CD4-positive, alpha-beta memory T cell (primary cell): Measurements from ENCODE around the gene CD69. TPM values are rescaled to one million over a fixed set of nuclear protein-coding genes. Genes with fewer than 3 reads are reported as not detected.
A peak's percentile ranks its signal among the peaks of the same experiment; 100 is the strongest.

Source experiments
- CTCF ChIA-PET: fragments of 350-600 bp; sonication (Branson Sonifier 250); formaldehyde crosslinking; loops from one replicate; lab custom pipeline; 2021; ENCODE audit warnings: inconsistent platforms; ENCODE audit not compliant: partially characterized antibody; lab: Charles Lee
- POLR2A ChIA-PET: fragments of 350-600 bp; sonication (Branson Sonifier 250); formaldehyde crosslinking; loops from one replicate; lab custom pipeline; 2021; ENCODE audit not compliant: partially characterized antibody; lab: Charles Lee
- DNase-seq, 5 donors: peaks; one replicate each; pipeline versions ENCODE4 v3.0.0 to v3.0.0-alpha.2; 2020 to 2022; ENCODE audit warnings: mixed read lengths in 1 of 5
- H3K27ac ChIP-seq: one replicate; pipeline ENCODE4 v1.7.0; 2013; ENCODE audit warnings: low read depth, low read length
- H3K27me3 ChIP-seq: 2 replicates; pipeline ENCODE4 v1.7.0; 2013; ENCODE audit warnings: mild to moderate bottlenecking, low read length, moderate library complexity; ENCODE audit not compliant: insufficient read depth
- H3K36me3 ChIP-seq: 2 replicates; pipeline ENCODE4 v1.7.0; 2013; ENCODE audit warnings: mild to moderate bottlenecking, low read length, moderate library complexity; ENCODE audit not compliant: insufficient read depth
- H3K4me1 ChIP-seq: 2 replicates; pipeline ENCODE4 v1.7.0; 2013; ENCODE audit warnings: mild to moderate bottlenecking, low read length, moderate library complexity; ENCODE audit not compliant: insufficient read depth
- H3K4me3 ChIP-seq, 2 donors: one replicate each; pipeline ENCODE4 v1.7.0; 2013; ENCODE audit warnings: low read length in 2 of 2, mild to moderate bottlenecking in 1 of 2
- H3K9me3 ChIP-seq, 2 donors: one replicate each; pipeline ENCODE4 v1.7.0; 2013; ENCODE audit warnings: low read length in 2 of 2, control low read depth in 1 of 2; ENCODE audit not compliant: control insufficient read depth in 1 of 2
- H3K27ac Mint-ChIP-seq, 7 donors: one replicate each; pipeline ENCODE4 v1.8.0; 2020 to 2021; ENCODE audit warnings: mixed read lengths in 7 of 7, mild to moderate bottlenecking in 6 of 7, inconsistent platforms in 3 of 7, moderate library complexity in 3 of 7
- H3K27me3 Mint-ChIP-seq, 2 donors: one replicate each; pipeline ENCODE4 v1.8.0; 2020 to 2021; ENCODE audit warnings: mixed read lengths in 2 of 2
- H3K36me3 Mint-ChIP-seq, 2 donors: one replicate each; pipeline ENCODE4 v1.8.0; 2020 to 2021; ENCODE audit warnings: mixed read lengths in 2 of 2, inconsistent platforms in 1 of 2, mild to moderate bottlenecking in 1 of 2
- H3K4me1 Mint-ChIP-seq, 4 donors: one replicate each; pipeline ENCODE4 v1.8.0; 2020 to 2021; ENCODE audit warnings: mixed read lengths in 4 of 4, mild to moderate bottlenecking in 1 of 4
- H3K4me3 Mint-ChIP-seq, 8 donors: one replicate each; pipeline ENCODE4 v1.8.0; 2020 to 2021; ENCODE audit warnings: mixed read lengths in 8 of 8, mild to moderate bottlenecking in 7 of 8, moderate library complexity in 6 of 8, inconsistent platforms in 3 of 8
- H3K9me3 Mint-ChIP-seq, 8 donors: one replicate each; pipeline ENCODE4 v1.8.0; 2020 to 2021; ENCODE audit warnings: mixed read lengths in 8 of 8, mild to moderate bottlenecking in 5 of 8, inconsistent platforms in 3 of 8, moderate library complexity in 1 of 8
- intact Hi-C: fragments of 100-400 bp; cut with micrococcal nuclease; formaldehyde crosslinking; loops from one replicate; pipeline ENCODE4 v1.15.1; 2023
- polyA plus RNA-seq, 2 donors: library from polyadenylated mRNA; unstranded; fragments of 300-500 nt; fragmentation: Illumina TruSeq; gene quantifications; one replicate each; pipeline ENCODE4 v1.2.3, GENCODE V29; 2021
- total RNA-seq, 2 experiments: library from RNA; stranded (reverse); gene quantifications; one replicate each; pipeline ENCODE4 v1.2.3, GENCODE V29; 2021

CD69 gene
- total and polyA plus RNA-seq, 4 experiments from 2014 or later = 31.0 to 1,121 (median 90.3) TPM

DNA sequence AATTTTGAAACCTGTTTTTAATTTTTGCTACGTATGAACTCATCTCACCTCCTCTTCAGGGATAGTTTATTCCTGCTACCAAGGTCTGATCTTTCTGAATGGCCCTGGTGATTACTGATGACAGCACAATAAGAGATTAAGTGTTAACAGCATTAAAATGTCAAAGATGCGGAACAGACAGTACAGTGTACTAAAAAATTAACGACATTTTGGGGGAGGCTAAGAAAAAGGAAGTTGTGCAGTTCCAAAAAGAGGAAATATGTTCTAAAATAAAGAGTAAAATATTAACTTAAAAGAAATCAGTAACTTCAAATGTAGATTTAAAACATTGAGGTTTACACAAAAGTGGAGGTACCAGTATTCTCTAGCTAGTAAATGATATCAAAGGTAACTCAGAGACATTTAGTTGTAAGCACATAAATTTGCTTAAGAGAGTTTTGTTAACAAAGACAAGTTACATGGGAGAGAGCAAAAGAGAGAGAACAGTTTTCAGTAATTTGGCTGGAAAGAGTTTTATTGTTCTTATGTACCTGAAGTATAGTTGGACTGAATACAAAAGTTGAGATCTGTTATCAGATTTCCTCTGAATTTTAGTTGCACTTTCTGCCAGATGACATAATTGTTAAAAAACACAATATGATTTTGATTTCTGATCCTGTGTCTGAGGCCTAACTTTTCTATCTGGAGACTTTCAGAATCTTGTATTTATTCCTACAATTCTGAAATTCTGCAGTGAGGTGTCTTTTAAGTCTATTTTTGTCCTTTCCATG lies 23.6 kb downstream of the CD69 start:
- Histone ChIP-seq H3K4me1 (peaks cover 62% of the 10 kb centered on the region), H3K27me3 (no peaks in the 10 kb centered on the region), H3K36me3 (no peaks in the 10 kb centered on the region), H3K9me3 (no peaks in the 10 kb centered on the region), H3K27ac (peak overlapping the region; percentile 41), H3K4me3 (no peak overlapping the region)
- H3K4me1 Mint-ChIP-seq = peaks cover 44 to 63% (median 54%) of the 10 kb centered on the region in 4 donors
- peak overlapping the region; percentile 31 to 81 (median 62) for H3K4me3 Mint-ChIP-seq
- peaks cover 0 to 2% (median 0%) of the 10 kb centered on the region in 8 donors for H3K9me3 Mint-ChIP-seq
- intact Hi-C loops = no loop called here
- POLR2A ChIA-PET = interaction anchor here (0.8 to 1.4 kb wide), 7 partner anchors 15 to 90 kb away, joined by 3 to 6 read pairs (median 4); partner anchors contain the start of genes CD69 and CLEC2D
- no peaks in the 10 kb centered on the region for H3K36me3 Mint-ChIP-seq
- DNase-seq = peak in 3 of 5 donors; percentile 38 to 41 (median 40)
- peak overlapping the region; percentile 68 to 96 (median 92) for H3K27ac Mint-ChIP-seq
- CTCF ChIA-PET = interaction anchor here (0.8 to 1.4 kb wide), 3 partner anchors 61 to 405 kb away, joined by 3 to 4 read pairs (median 4); no protein-coding TSS in a partner anchor
- H3K27me3 Mint-ChIP-seq = no peaks in the 10 kb centered on the region

DNA sequence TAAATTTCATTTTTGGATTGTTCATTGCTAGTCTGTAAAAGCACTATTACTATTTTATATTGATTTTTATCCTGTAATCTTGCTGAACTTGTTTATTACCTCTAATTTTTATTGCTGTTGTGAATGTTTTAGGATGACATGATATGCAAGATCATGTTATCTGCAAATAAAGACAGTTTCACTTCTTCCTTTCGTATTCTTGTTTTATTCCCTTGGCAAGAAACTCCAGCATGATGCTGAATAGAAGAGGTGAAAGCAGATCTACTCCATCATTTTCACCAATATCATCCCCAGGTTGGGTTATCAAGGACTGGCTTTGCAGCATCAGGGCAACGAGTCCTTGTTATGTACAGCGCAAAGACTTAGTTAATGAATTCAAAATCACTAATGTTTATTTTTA lies 25.1 kb downstream of the CD69 start:
- H3K9me3 Mint-ChIP-seq = peaks cover 0 to 2% (median 0%) of the 10 kb centered on the region in 8 donors
- intact Hi-C loops = no loop called here
- H3K36me3 ChIP-seq = no peaks in the 10 kb centered on the region
- peaks cover 35 to 63% (median 43%) of the 10 kb centered on the region in 4 donors for H3K4me1 Mint-ChIP-seq
- ChIA-PET POLR2A (interaction anchor here (0.9 kb wide), 1 partner anchor 88 kb away, joined by 3 read pairs; no protein-coding TSS in a partner anchor), CTCF (interaction anchor here (1.7 kb wide), 1 partner anchor 15 kb away, joined by 6 read pairs; no protein-coding TSS in a partner anchor)
- H3K27me3 Mint-ChIP-seq = no peaks in the 10 kb centered on the region
- no peaks in the 10 kb centered on the region for H3K9me3 ChIP-seq
- H3K27ac Mint-ChIP-seq = no peak overlapping the region
- H3K36me3 Mint-ChIP-seq = no peaks in the 10 kb centered on the region
- no peak overlapping the region for H3K4me3 Mint-ChIP-seq
- no peak overlapping the region for H3K27ac ChIP-seq
- no peak overlapping the region for H3K4me3 ChIP-seq
- peaks cover 56% of the 10 kb centered on the region for H3K4me1 ChIP-seq
- no peaks in the 10 kb centered on the region for H3K27me3 ChIP-seq
- no peak for DNase-seq

DNA sequence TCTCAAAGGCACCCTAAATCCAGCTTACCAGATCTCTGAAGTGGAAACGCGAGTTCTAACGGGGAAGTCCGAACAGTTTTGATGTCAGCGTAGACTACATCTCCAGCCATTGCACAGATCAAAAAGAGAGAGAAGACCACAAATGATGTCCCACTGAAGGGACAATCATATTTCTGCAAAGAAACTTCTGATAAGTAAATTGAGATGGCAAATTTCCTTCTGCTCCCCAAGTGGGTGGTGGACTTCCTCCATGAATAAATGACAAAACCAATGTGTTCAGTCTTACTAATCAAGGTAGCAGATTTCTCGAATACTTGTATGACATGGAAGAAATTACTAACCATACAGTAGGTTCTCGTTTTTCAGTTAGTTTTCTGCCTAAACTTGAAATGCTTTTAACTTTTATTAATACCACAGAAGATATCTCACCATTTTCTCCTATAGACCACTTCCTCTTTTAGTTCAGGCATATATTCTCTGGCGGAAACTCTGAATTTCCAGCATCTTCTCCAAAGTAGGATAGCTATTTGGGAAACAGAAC lies 27.7 kb downstream of the CD69 start, which contains the start of gene CLECL1:
Gene CLECL1, minus strand, starts transcription at position 177 of the 541 bp plus-strand sequence.
- ChIA-PET POLR2A (interaction anchor here (0.6 to 4.9 kb wide), 6 partner anchors 9 to 194 kb away, joined by 3 to 36 read pairs (median 4); no protein-coding TSS in a partner anchor), CTCF (interaction anchor here (2.6 kb wide), 1 partner anchor 10 kb away, joined by 10 read pairs; no protein-coding TSS in a partner anchor)

DNA sequence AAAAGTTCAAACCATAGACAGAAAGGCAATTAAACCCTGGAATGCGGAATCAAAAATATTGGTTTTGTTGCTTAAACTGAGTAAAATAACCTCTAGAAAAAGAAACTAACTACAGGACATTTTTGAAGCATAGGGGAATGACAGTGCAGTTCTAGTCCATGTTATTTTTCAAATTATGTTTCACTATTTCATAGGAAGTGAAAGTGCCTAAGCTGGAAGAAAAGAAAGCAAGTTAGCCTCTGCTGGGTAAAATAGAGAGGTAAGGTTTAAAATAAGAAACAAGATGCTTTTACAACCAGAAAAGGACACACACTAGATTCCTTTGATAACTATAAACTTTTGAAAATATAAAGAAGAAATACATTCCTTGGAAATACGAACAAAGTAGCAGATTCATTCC lies 28.9 kb downstream of the CD69 start:
- ChIA-PET POLR2A (interaction anchor here (1.0 to 4.9 kb wide), 3 partner anchors 10 to 71 kb away, joined by 4 to 36 read pairs (median 4); no protein-coding TSS in a partner anchor), CTCF (interaction anchor here (0.5 to 2.6 kb wide), 2 partner anchors 11 to 1075 kb away, joined by 3 to 10 read pairs; no protein-coding TSS in a partner anchor)
- Histone ChIP-seq H3K36me3 (no peaks in the 10 kb centered on the region), H3K4me3 (no peak overlapping the region), H3K27me3 (no peaks in the 10 kb centered on the region), H3K9me3 (no peaks in the 10 kb centered on the region), H3K4me1 (peaks cover 26% of the 10 kb centered on the region), H3K27ac (no peak overlapping the region)
- Mint-ChIP-seq H3K9me3 (peaks cover 0 to 2% (median 0%) of the 10 kb centered on the region in 8 donors), H3K4me1 (peaks cover 16 to 50% (median 18%) of the 10 kb centered on the region in 4 donors), H3K27ac (peak overlapping the region in 6 of 7 donors; percentile 65 to 88 (median 78)), H3K36me3 (no peaks in the 10 kb centered on the region), H3K27me3 (no peaks in the 10 kb centered on the region), H3K4me3 (peak overlapping the region; percentile 54 to 88 (median 68))
- intact Hi-C loops = no loop called here
- no peak for DNase-seq

More for the DNA sequence above, 27.7 kb downstream of the CD69 start, which contains the start of gene CLECL1:
- H3K9me3 Mint-ChIP-seq = peaks cover 0 to 2% (median 0%) of the 10 kb centered on the region in 8 donors
- H3K36me3 Mint-ChIP-seq = no peaks in the 10 kb centered on the region
- Histone ChIP-seq H3K4me1 (peaks cover 38% of the 10 kb centered on the region), H3K27me3 (no peaks in the 10 kb centered on the region), H3K27ac (peak within 1 kb of the TSS; percentile 28), H3K4me3 (peak within 1 kb of the TSS in 1 of 2 donors; percentile 6), H3K9me3 (no peaks in the 10 kb centered on the region), H3K36me3 (no peaks in the 10 kb centered on the region)
- no peak for DNase-seq
- H3K4me3 Mint-ChIP-seq = peak within 1 kb of the TSS; percentile 72 to 88 (median 82)
- no peaks in the 10 kb centered on the region for H3K27me3 Mint-ChIP-seq
- peaks cover 22 to 59% (median 28%) of the 10 kb centered on the region in 4 donors for H3K4me1 Mint-ChIP-seq
- intact Hi-C loops = loop anchor here (1.0 kb wide), 1 partner anchor 8 kb away; no protein-coding TSS in a partner anchor
- H3K27ac Mint-ChIP-seq = peak within 1 kb of the TSS; percentile 19 to 89 (median 84)

DNA sequence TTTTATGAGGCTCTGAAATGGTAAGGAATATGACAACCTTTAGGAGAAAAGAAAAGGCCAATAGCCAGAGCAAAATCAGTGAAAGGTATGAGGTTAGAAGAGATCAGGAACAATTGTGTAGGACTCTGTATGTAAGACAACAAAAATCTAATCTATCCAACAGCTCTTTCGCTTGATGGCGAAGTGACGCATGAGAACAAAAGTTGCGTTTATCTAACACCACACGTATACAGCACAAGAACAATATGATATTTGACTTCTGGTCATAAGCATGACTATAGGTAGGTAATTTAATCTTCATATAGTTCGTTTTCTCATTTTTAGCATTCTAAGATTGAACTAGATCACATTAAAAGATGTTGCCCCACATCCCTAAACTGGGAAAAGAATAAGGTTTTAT lies 29.3 kb downstream of the CD69 start:
- Mint-ChIP-seq H3K4me1 (peaks cover 13 to 46% (median 15%) of the 10 kb centered on the region in 4 donors), H3K36me3 (no peaks in the 10 kb centered on the region), H3K27me3 (no peaks in the 10 kb centered on the region), H3K27ac (peak overlapping the region; percentile 31 to 88 (median 71)), H3K4me3 (peak overlapping the region; percentile 54 to 88 (median 62)), H3K9me3 (peaks cover 0 to 2% (median 0%) of the 10 kb centered on the region in 8 donors)
- DNase-seq = no peak
- Histone ChIP-seq H3K36me3 (no peaks in the 10 kb centered on the region), H3K27ac (no peak overlapping the region), H3K4me1 (peaks cover 22% of the 10 kb centered on the region), H3K9me3 (no peaks in the 10 kb centered on the region), H3K4me3 (no peak overlapping the region), H3K27me3 (no peaks in the 10 kb centered on the region)
- ChIA-PET CTCF (interaction anchor here (0.9 to 2.5 kb wide), 2 partner anchors 11 to 40 kb away, joined by 3 to 16 read pairs; no protein-coding TSS in a partner anchor), POLR2A (interaction anchor here (1.0 to 4.9 kb wide), 3 partner anchors 11 to 70 kb away, joined by 4 to 36 read pairs (median 4); no protein-coding TSS in a partner anchor)
- intact Hi-C loops = no loop called here

DNA sequence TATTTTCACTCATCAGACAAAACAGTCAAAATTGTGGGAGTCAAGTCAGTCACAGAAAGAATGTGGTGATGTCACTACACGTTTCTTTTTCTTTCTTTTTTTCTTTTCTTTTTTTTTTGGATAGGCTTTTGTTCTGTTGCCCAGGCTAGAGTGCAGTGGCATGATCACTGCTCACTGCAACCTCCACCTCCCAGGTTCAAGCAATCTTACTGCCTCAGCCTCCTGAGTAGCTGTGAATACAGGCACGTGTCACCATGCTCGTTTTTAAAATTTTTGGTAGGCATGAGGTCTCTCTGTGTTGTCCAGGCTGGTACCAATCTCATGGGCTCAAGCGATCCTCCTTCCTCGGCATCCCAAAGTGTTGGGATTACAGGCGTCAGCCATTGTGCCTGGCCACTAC lies 30.1 kb downstream of the CD69 start:
- no peaks in the 10 kb centered on the region for H3K9me3 ChIP-seq
- no peak overlapping the region for H3K4me3 ChIP-seq
- peaks cover 0 to under 1% of the 10 kb centered on the region in 2 donors for H3K27me3 Mint-ChIP-seq
- no peaks in the 10 kb centered on the region for H3K27me3 ChIP-seq
- H3K4me3 Mint-ChIP-seq = peak overlapping the region in 3 of 8 donors; percentile 21 to 72 (median 36)
- H3K36me3 Mint-ChIP-seq = no peaks in the 10 kb centered on the region
- DNase-seq = no peak
- H3K4me1 Mint-ChIP-seq = peaks cover 10 to 40% (median 11%) of the 10 kb centered on the region in 4 donors
- no peaks in the 10 kb centered on the region for H3K36me3 ChIP-seq
- ChIA-PET CTCF (interaction anchor here (0.9 to 2.5 kb wide), 4 partner anchors 12 to 41 kb away, joined by 3 to 16 read pairs (median 4); no protein-coding TSS in a partner anchor), POLR2A (interaction anchor here (1.1 to 4.9 kb wide), 5 partner anchors 12 to 83 kb away, joined by 3 to 36 read pairs (median 7); no protein-coding TSS in a partner anchor)
- H3K4me1 ChIP-seq = peaks cover 19% of the 10 kb centered on the region
- peak overlapping the region; percentile 21 for H3K27ac ChIP-seq
- peaks cover 0 to 2% (median 0%) of the 10 kb centered on the region in 8 donors for H3K9me3 Mint-ChIP-seq
- peak overlapping the region in 3 of 7 donors; percentile 65 to 84 (median 71) for H3K27ac Mint-ChIP-seq
- intact Hi-C loops = no loop called here
